HepG2 (cell line): ENCODE measurements around the gene RGMA. TPM values are rescaled to one million over a fixed set of nuclear protein-coding genes. Genes with fewer than 3 reads are reported as not detected.

Experiments used
- ATAC-seq: fragments of 200-7000 bp; cut with Tn5 transposase; 3 replicates; pipeline ENCODE4 v1.9.1; 2020; ENCODE audit warnings: mild to moderate bottlenecking, moderate library complexity
- BruUV-seq: library from RNA; stranded (reverse); fragments of 400-500 nt; replicated peaks from 2 replicates; lab custom pipeline; 2021; lab: Mats Ljungman, UMichigan
- CTCF ChIA-PET: fragments of 300-600 bp; formaldehyde crosslinking; extraction: SDS; loops from one replicate; lab custom pipeline; 2021; ENCODE audit warnings: low total read pairs, inconsistent platforms, low intra/inter-chr PET ratio; lab: Yijun Ruan, JAX
- POLR2A ChIA-PET: fragments of 350-600 bp; sonication (Branson Sonifier 250); formaldehyde crosslinking; loops from one replicate; lab custom pipeline; 2020; ENCODE audit warnings: antibody characterized with exemption, inconsistent platforms; lab: Yijun Ruan, JAX
- DNase-seq: peaks from one replicate; pipeline ENCODE4 v3.0.0-alpha.2; 2015; ENCODE audit warnings: low spot score
- FAIRE-seq: peaks from 3 replicates; lab custom pipeline; 2011; peaks lifted over from hg19 to GRCh38; lab: Jason Lieb, UNC
- H2AFZ ChIP-seq: one replicate; pipeline ENCODE4 v1.6.1; 2011; ENCODE audit warnings: low read length, inconsistent platforms
- H3K27ac ChIP-seq: fragments of 300-600 bp; 3 replicates; pipeline ENCODE4 v1.8.0; 2011; ENCODE audit warnings: mixed run types, mild to moderate bottlenecking, mixed read lengths, low read length, inconsistent platforms; ENCODE audit not compliant: insufficient read depth; ENCODE audit errors: extremely low read length
- H3K27me3 ChIP-seq, 2 experiments: fragments of 200-600 bp in 1 of 2; 2 replicates in 1 of 2; 3 replicates in 1 of 2; pipeline versions ENCODE4 v1.6.0 to v1.8.0; 2011; ENCODE audit warnings: low read length in 2 of 2, mild to moderate bottlenecking in 2 of 2, moderate library complexity in 2 of 2, inconsistent platforms in 1 of 2; ENCODE audit not compliant: insufficient read depth in 2 of 2, control insufficient read depth in 1 of 2
- H3K36me3 ChIP-seq, 2 experiments: fragments of 200-600 bp in 1 of 2; replicated peaks in 1 of 2; 2 replicates in 1 of 2; 3 replicates in 1 of 2; pipeline versions ENCODE4 v1.5.1 to v1.8.0; 2011; ENCODE audit warnings: low read length in 2 of 2, inconsistent platforms in 1 of 2; ENCODE audit not compliant: insufficient read depth in 2 of 2, control insufficient read depth in 1 of 2
- H3K4me1 ChIP-seq: 2 replicates; pipeline ENCODE4 v1.5.1; 2012; ENCODE audit warnings: low read length, inconsistent platforms; ENCODE audit not compliant: insufficient read depth
- H3K4me2 ChIP-seq: 2 replicates; pipeline ENCODE4 v1.6.0; 2011; ENCODE audit warnings: low read depth, low read length, inconsistent platforms
- H3K4me3 ChIP-seq, 3 experiments: fragments of 200-600 bp in 1 of 3; sonication (generic), shearing (Covaris generic) in 1 of 3; replicated peaks in 1 of 3; 2 replicates each; pipeline ENCODE4 v1.5.1; 2011 to 2016; ENCODE audit warnings: low read length in 3 of 3, inconsistent platforms in 2 of 3, low read depth in 2 of 3, mild to moderate bottlenecking in 2 of 3, control low read depth in 1 of 3, mixed read lengths in 1 of 3; ENCODE audit not compliant: insufficient read depth in 1 of 3
- H3K79me2 ChIP-seq: one replicate; pipeline ENCODE4 v1.6.1; 2011; ENCODE audit warnings: low read length, inconsistent platforms; ENCODE audit not compliant: insufficient read depth
- H3K9ac ChIP-seq: 2 replicates; pipeline ENCODE4 v1.6.0; 2011; ENCODE audit warnings: mild to moderate bottlenecking, low read depth, low read length, inconsistent platforms; ENCODE audit not compliant: insufficient read depth
- H3K9me3 ChIP-seq: 2 replicates; pipeline ENCODE4 v1.5.1; 2012; ENCODE audit warnings: mild to moderate bottlenecking, low read length
- H4K20me1 ChIP-seq: 2 replicates; pipeline ENCODE4 v1.6.0; 2011; ENCODE audit warnings: inconsistent platforms, mild to moderate bottlenecking, low read length, moderate library complexity; ENCODE audit not compliant: insufficient read depth
- ELF3 ChIP-seq: IDR thresholded peaks from 2 replicates; pipeline ENCODE4 v1.6.1; 2016; ENCODE audit warnings: missing genetic modification reagents, missing compliant biosample characterization
- ISX ChIP-seq: sonication (generic); formaldehyde crosslinking; conservative IDR thresholded peaks from 2 replicates; pipeline ENCODE4 v1.5.0; 2020; ENCODE audit warnings: missing genetic modification reagents
- KDM2A ChIP-seq: sonication (generic); formaldehyde crosslinking; IDR thresholded peaks from 2 replicates; pipeline ENCODE4 v1.4.0; 2020; ENCODE audit warnings: low read depth, missing genetic modification reagents, borderline replicate concordance
- MIER3 ChIP-seq: IDR thresholded peaks from 2 replicates; pipeline ENCODE4 v1.6.1; 2016; ENCODE audit warnings: missing compliant biosample characterization, borderline replicate concordance
- PLRG1 ChIP-seq: fragments of 450-650 bp; conservative IDR thresholded peaks from 2 replicates; pipeline ENCODE4 v1.6.1; 2016
- SMC3 ChIP-seq: IDR thresholded peaks from 2 replicates; pipeline ENCODE4 v1.6.1; 2011; ENCODE audit warnings: low read length, improper control_type of control experiment
- TP53 ChIP-seq: sonication (generic); formaldehyde crosslinking; conservative IDR thresholded peaks from 2 replicates; pipeline ENCODE4 v1.4.0; 2020; ENCODE audit warnings: missing genetic modification reagents
- ZNF432 ChIP-seq: sonication (generic); formaldehyde crosslinking; IDR thresholded peaks from 2 replicates; pipeline ENCODE4 v1.5.0; 2020; ENCODE audit warnings: missing genetic modification reagents, mild to moderate bottlenecking, borderline replicate concordance
- ZNF7 ChIP-seq: IDR thresholded peaks from 2 replicates; pipeline ENCODE4 v1.6.1; 2016; ENCODE audit warnings: missing biosample characterization, missing genetic modification reagents
- ZNF720 ChIP-seq: sonication (generic); formaldehyde crosslinking; IDR thresholded peaks from 2 replicates; pipeline ENCODE4 v1.4.0; 2020; ENCODE audit warnings: missing genetic modification reagents
- ZNF782 ChIP-seq: sonication (generic); formaldehyde crosslinking; IDR thresholded peaks from 2 replicates; pipeline ENCODE4 v1.4.0; 2020; ENCODE audit warnings: missing genetic modification reagents, mild to moderate bottlenecking, borderline replicate concordance
- WGBS: methylation state at CpG from one replicate; pipeline ENCODE4 v1.1.6; 2017; ENCODE audit warnings: low lambda C conversion rate; 5-methylcytosine and 5-hydroxymethylcytosine counted together
- in situ Hi-C: cut with HindIII; loops from 2 replicates; pipeline ENCODE4 v1.10.0; 2017; ENCODE audit warnings: low pct_unique_long_range_greater_than_20kb; ENCODE audit not compliant: extremely low pct_ligation_motif_present
- intact Hi-C: fragments of 100-400 bp; cut with micrococcal nuclease; formaldehyde crosslinking; loops from one replicate; pipeline ENCODE4 v1.10.0; 2022; ENCODE audit not compliant: unreplicated experiment
- polyA plus RNA-seq, 8 experiments: library from polyadenylated mRNA; depleted of rRNA in 3 of 8; stranded (reverse) in 7 of 8; unstranded in 1 of 8; fragments of >200 nt; fragmentation: Illumina TruSeq in 4 of 8; extraction: Trizol in 4 of 8; gene quantifications; 2 replicates each; pipeline versions ENCODE4 v1.2.1 to v1.2.3, GENCODE V29; 2011 to 2016; ENCODE audit warnings: low read depth in 4 of 8, missing spikeins in 1 of 8, mixed read lengths in 1 of 8; ENCODE audit not compliant: insufficient read depth in 1 of 8
- total RNA-seq, 5 experiments: library from RNA; depleted of rRNA; stranded (reverse); fragments of >200 nt; fragmentation: Illumina TruSeq; extraction: Trizol; gene quantifications; 2 replicates each; pipeline ENCODE4 v1.2.3, GENCODE V29; 2016; ENCODE audit warnings: low read depth in 1 of 5
- TF ChIP-seq, protein P1 (sequence below): sonication (generic); formaldehyde crosslinking; IDR thresholded peaks from 2 replicates; pipeline ENCODE4 v1.8.0; 2022; ENCODE audit warnings: mild to moderate bottlenecking, missing genetic modification reagents, borderline replicate concordance
- TF ChIP-seq, protein P2 (sequence below): IDR thresholded peaks from 2 replicates; pipeline ENCODE4 v1.6.1; 2016; ENCODE audit warnings: low read depth, borderline replicate concordance
- TF ChIP-seq, protein P3 (sequence below): sonication (generic); formaldehyde crosslinking; IDR thresholded peaks from 2 replicates; pipeline ENCODE4 v1.4.0; 2020; ENCODE audit warnings: mild to moderate bottlenecking, missing genetic modification reagents
- TF ChIP-seq, protein P4 (sequence below): sonication (generic); formaldehyde crosslinking; IDR thresholded peaks from 2 replicates; pipeline ENCODE4 v1.4.0; 2020; ENCODE audit warnings: missing genetic modification reagents

RGMA gene
- total and polyA plus RNA-seq, 2 of the 13 experiments (the other 11 are each of a cell fraction or from before 2014, with no cell fraction given) = not detected

DNA sequence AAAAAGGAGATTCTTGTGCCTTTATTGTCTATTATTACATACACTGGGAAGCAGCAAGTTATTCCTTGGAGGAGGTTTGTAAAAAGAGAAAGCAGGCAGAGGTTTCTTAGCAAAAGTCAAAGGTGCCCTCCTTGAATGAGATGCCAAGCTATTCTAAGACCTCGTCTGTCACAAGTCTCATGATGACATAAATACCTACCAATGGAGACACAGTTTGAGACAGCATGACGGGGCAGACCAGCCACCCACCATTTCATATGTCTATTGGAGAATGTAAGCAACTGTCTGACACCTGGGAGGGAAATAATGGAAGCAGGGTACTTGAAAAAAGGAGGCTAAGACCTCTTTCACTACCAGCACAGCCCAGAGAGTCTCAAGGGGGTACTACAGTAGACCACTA, 2.2 kb downstream of the RGMA start:
- no peak for DNase-seq
- peaks cover 9 to 65% of the 10 kb centered on the region in 2 experiments for H3K27me3 ChIP-seq

More for the DNA sequence above, 2.2 kb downstream of the RGMA start:
- Histone ChIP-seq H3K4me2 (no peak overlapping the region), H3K79me2 (no peaks in the 10 kb centered on the region), H3K9me3 (no peaks in the 10 kb centered on the region), H3K4me1 (peaks cover 7% of the 10 kb centered on the region; the same call in 1 of the 2 replicates), H3K9ac (no peak overlapping the region), H3K36me3 (no peaks in the 10 kb centered on the region), H3K4me3 (no peak overlapping the region), H2AFZ (no peak overlapping the region), H4K20me1 (no peaks in the 10 kb centered on the region), H3K27ac (no peak overlapping the region)
- TF ChIP-seq, protein P1, sequence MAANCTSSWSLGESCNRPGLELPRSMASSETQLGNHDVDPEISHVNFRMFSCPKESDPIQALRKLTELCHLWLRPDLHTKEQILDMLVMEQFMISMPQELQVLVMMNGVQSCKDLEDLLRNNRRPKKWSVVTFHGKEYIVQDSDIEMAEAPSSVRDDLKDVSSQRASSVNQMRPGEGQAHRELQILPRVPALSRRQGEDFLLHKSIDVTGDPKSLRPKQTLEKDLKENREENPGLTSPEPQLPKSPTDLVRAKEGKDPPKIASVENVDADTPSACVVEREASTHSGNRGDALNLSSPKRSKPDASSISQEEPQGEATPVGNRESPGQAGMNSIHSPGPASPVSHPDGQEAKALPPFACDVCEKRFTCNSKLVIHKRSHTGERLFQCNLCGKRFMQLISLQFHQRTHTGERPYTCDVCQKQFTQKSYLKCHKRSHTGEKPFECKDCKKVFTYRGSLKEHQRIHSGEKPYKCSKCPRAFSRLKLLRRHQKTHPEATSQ (CRISPR knock-in tag) = no peak
- TF ChIP-seq SMC3 = no peak
- no peak for TF ChIP-seq MIER3 (CRISPR knock-in tag)
- TF ChIP-seq ZNF720 (CRISPR knock-in tag) = no peak
- TF ChIP-seq ZNF782 = no peak
- no peak for TF ChIP-seq KDM2A
- no peak for TF ChIP-seq PLRG1
- no peak for TF ChIP-seq ZNF432 (CRISPR knock-in tag)
- TF ChIP-seq, protein P2, sequence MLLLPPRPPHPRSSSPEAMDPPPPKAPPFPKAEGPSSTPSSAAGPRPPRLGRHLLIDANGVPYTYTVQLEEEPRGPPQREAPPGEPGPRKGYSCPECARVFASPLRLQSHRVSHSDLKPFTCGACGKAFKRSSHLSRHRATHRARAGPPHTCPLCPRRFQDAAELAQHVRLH (CRISPR knock-in tag) = no peak
- TF ChIP-seq, protein P3, sequence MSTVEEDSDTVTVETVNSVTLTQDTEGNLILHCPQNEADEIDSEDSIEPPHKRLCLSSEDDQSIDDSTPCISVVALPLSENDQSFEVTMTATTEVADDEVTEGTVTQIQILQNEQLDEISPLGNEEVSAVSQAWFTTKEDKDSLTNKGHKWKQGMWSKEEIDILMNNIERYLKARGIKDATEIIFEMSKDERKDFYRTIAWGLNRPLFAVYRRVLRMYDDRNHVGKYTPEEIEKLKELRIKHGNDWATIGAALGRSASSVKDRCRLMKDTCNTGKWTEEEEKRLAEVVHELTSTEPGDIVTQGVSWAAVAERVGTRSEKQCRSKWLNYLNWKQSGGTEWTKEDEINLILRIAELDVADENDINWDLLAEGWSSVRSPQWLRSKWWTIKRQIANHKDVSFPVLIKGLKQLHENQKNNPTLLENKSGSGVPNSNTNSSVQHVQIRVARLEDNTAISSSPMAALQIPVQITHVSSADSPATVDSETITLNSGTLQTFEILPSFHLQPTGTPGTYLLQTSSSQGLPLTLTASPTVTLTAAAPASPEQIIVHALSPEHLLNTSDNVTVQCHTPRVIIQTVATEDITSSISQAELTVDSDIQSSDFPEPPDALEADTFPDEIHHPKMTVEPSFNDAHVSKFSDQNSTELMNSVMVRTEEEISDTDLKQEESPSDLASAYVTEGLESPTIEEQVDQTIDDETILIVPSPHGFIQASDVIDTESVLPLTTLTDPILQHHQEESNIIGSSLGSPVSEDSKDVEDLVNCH = no peak
- TF ChIP-seq ZNF7 (CRISPR knock-in tag) = no peak
- no peak for TF ChIP-seq ELF3 (CRISPR knock-in tag)
- TF ChIP-seq, protein P4, sequence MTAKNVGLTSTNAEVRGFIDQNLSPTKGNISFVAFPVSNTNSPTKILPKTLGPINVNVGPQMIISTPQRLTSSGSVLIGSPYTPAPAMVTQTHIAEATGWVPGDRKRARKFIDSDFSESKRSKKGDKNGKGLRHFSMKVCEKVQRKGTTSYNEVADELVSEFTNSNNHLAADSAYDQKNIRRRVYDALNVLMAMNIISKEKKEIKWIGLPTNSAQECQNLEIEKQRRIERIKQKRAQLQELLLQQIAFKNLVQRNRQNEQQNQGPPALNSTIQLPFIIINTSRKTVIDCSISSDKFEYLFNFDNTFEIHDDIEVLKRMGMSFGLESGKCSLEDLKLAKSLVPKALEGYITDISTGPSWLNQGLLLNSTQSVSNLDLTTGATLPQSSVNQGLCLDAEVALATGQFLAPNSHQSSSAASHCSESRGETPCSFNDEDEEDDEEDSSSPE (CRISPR knock-in tag) = no peak
- TF ChIP-seq TP53 = no peak
- TF ChIP-seq ISX (CRISPR knock-in tag) = no peak
- intact Hi-C loops (no loop called here), in situ Hi-C loops (loop anchor here (25.0 kb wide), 1 partner anchor 251 kb away; no protein-coding TSS in a partner anchor)
- FAIRE-seq (no peak), ATAC-seq (no peak)
- POLR2A ChIA-PET = no interaction called here
- CTCF ChIA-PET = interaction anchor here (1.5 kb wide), 1 partner anchor 1033 kb away, joined by 13 read pairs; no protein-coding TSS in a partner anchor
- no TSS peak for BruUV-seq
- WGBS = 0% methylated on average over 2 of the region's 2 CpGs
